ENCODE measurements around the gene TNFRSF9.

The TNFRSF9 gene

DNA sequence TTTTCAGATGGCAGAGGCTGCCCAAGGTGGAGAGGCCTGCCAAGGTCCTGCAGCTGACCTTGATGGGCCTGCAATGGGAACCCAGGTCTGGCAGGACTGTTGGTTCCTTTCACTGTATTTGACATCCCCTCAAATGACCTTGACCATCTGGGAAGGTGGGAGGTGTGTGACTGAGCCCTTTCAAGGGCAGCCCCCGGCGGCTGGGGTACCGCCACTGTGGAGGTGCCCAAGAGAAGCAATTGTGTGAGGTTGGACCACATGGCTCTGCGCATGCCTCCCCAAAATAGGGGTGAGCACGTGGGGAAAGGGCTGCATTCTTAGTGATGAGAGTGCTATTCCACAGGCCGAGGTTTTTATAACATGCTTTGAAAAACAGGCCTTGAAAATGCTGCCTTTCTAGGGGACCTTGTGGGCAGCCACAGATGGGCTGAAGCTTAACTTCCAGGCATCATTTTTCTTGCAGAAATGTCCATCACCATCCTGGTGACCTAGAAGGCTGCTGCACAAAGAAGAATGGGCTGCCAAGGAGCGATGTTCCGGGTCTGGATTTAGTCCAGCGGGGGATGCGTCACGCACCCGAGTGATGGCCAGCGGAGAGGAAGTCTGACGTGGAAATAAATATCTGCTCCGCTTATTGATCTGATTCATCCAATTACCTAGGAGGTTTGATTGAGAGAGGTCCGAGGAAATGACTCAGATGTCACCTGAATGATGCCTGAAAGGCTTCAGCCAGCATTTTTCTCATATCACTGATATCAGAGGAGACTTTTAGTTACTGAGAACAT is 71.3 kb downstream of the TNFRSF9 start:
- DNase-seq (ENCODE audit: low spot score) = no peak

DNA sequence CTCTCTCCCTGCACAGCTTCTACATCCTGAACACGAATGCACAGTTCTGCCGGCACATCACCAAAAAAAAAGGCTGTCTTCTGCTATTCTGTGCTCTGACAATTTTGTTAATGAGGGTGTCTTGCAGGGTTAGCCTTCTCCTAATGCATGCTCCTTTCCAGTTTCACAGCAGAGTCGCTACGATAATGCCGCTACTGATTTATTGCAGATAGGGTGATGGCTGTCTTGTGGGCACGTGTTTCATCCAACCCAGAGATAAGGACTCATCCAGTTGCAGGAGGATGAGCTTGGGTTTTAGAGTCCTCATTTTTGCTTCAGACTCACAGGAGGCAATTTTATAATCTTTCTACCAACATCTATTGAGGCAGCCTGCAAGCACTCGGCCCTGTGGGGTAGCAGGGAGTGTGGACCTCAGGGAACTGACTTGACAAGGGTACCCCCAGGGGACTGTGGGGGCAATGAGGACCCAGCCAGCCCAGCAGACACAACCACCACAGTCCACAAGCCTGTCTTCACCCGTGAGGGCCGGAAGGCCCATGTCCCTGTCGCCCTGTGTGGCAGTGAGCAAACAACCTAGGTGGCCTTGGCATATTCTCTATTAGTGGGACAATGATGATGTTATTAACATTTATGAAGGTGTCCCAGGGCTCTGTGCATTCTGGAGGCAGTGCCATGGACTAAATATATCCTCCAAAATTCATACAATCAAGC is 72.4 kb downstream of the TNFRSF9 start:
- DNase-seq (ENCODE audit: low spot score) = no peak

DNA sequence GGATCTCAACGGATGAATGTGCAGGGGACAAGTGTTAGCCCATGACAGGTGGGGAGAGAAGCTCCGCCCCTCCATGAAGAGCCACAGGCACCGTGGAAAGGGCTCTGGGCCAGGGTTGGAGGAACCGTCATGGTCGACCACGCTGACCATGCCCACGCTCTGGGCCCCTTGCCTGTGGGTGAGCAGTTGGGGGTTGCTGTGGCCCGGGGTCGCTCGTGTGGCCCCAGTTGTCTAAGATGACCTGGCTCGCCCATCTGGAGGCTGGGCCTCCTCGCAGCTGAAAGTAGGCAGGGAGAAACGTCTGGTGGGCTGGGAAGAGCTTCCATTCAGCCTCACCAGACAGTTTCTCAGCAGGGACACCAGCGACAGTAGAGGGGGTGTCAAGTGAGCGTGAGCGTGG is 74.7 kb downstream of the TNFRSF9 start:
- DNase-seq (ENCODE audit: low spot score) = no peak

Measured in CD4-positive, alpha-beta T cell treated with Interleukin-2 at 100 ng/mL for 4 hours (primary cell).